ENCODE measurements around the gene TMPRSS4.

Gene TMPRSS4

GRCh38 chr11:118148240-118148639, 71.4 kb downstream of the TMPRSS4 start:
- no peak overlapping the region for H3K27ac ChIP-seq
- TF ChIP-seq CTCF (conservative IDR thresholded peaks at IDR 0.05) = no peak

- no peak for TF ChIP-seq CTCF (conservative IDR thresholded peaks at IDR 0.05)
- TF ChIP-seq ZFX (IDR thresholded peaks at IDR 0.05) = no peak
- no peak overlapping the region for H3K27ac ChIP-seq
Observed at GRCh38 chr11:118148856-118149255, 72.0 kb downstream of the TMPRSS4 start.

- no peak overlapping the region for H3K27ac ChIP-seq
- TF ChIP-seq CTCF (conservative IDR thresholded peaks at IDR 0.05) = no peak
- TF ChIP-seq ZFX (IDR thresholded peaks at IDR 0.05) = no peak
Observed at GRCh38 chr11:118149493-118149892, 72.6 kb downstream of the TMPRSS4 start.

GRCh38 chr11:118151431-118151830, 74.6 kb downstream of the TMPRSS4 start:
- TF ChIP-seq ZFX (IDR thresholded peaks at IDR 0.05) (no peak), CTCF (conservative IDR thresholded peaks at IDR 0.05) (no peak; the same call in 1 of the 2 replicates)
- peak overlapping the region; percentile 7; the same call in 1 of the 2 replicates for H3K27ac ChIP-seq

- TF ChIP-seq ZFX (IDR thresholded peaks at IDR 0.05) = no peak
- no peak for TF ChIP-seq CTCF (conservative IDR thresholded peaks at IDR 0.05)
- H3K27ac ChIP-seq = peak overlapping the region; percentile 24
Observed at GRCh38 chr11:118152020-118152551, 75.2 kb downstream of the TMPRSS4 start.

- peak within 1 kb of the TSS; percentile 24 for H3K27ac ChIP-seq
- TF ChIP-seq ZFX (IDR thresholded peaks at IDR 0.05) (no peak), CTCF (conservative IDR thresholded peaks at IDR 0.05) (no peak)
Observed at GRCh38 chr11:118152552-118153471, 75.9 kb downstream of the TMPRSS4 start, which contains the start of gene SCN4B. Gene SCN4B, minus strand, starts transcription at chr11:118152823. Its CDS starts 150 bp downstream, at chr11:118152673.

- no peak for TF ChIP-seq ZFX (IDR thresholded peaks at IDR 0.05)
- no peak for TF ChIP-seq CTCF (conservative IDR thresholded peaks at IDR 0.05)
- H3K27ac ChIP-seq = no peak overlapping the region
Observed at GRCh38 chr11:118153516-118153915, 76.6 kb downstream of the TMPRSS4 start.

Data from C4-2B (cell line).